ENCODE data around the gene MYL12B.
A peak's percentile ranks its signal among the peaks of the same experiment; 100 is the strongest.
"Not testable (repeated sequence)": the region's sequence is repeated elsewhere in the genome, so short reads cannot be mapped to it uniquely, and the experiment has no call there.

Gene MYL12B

GRCh38 chr18:3261373-3262233 lies at the start of gene MYL12B:
Gene MYL12B, plus strand, starts transcription at chr18:3262133. Its CDS starts 10,766 bp downstream, at chr18:3272899.
- peak; percentile 50 to 71 (median 53) for DNase-seq (ENCODE audit: low read depth in 3 of 3)

GRCh38 chr18:3212657-3213056 lies 49.3 kb upstream of the MYL12B start:
- no peak for DNase-seq (ENCODE audit: low read depth in 3 of 3)

GRCh38 chr18:3213300-3214059 lies 48.5 kb upstream of the MYL12B start:
- no peak for DNase-seq (ENCODE audit: low read depth in 3 of 3)

- DNase-seq (ENCODE audit: low read depth in 3 of 3) = no peak
These were observed 46.9 kb upstream of the MYL12B start for GRCh38 chr18:3214855-3215637.

GRCh38 chr18:3216987-3217386 lies 44.9 kb upstream of the MYL12B start:
- DNase-seq (ENCODE audit: low read depth in 3 of 3) = no peak

DNA sequence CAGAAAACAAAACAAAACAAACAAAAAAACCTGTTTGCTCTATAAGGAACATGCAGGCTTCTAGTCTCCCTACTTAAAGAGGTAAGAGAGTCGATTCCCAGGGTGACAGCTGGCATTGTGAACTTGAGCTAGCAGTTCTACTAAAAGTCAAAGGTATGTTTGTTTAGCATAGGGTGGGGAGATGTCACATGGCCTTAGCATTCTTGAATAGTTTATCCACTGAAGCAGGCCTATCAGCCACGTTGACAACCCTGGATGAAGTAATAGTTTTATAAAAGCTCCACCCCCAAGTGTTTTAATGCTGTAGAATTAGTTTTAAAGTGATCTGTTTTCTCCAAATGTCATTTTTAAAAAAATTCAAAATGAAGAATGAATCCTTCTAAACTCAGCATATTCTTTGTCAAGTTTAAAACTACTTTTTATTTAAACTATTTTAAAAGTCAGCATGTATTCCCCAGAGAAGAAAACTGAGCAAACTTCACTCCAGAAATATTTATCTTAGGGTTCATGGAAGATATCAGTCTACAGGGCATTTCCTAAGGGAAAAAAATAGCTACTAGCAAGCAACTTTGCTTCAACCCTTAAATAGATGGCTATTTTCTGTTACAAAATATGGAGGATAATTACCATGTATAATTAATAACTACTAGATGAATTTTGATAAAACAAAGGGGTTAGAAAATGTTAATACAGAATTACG lies 43.8 kb upstream of the MYL12B start:
- DNase-seq (ENCODE audit: low read depth in 3 of 3) = no peak

- no peak for DNase-seq (ENCODE audit: low read depth in 3 of 3)
These were observed 43.1 kb upstream of the MYL12B start for GRCh38 chr18:3218819-3219218.

- DNase-seq (ENCODE audit: low read depth in 3 of 3) = no peak
These were observed 42.7 kb upstream of the MYL12B start for GRCh38 chr18:3219241-3219630.

DNA sequence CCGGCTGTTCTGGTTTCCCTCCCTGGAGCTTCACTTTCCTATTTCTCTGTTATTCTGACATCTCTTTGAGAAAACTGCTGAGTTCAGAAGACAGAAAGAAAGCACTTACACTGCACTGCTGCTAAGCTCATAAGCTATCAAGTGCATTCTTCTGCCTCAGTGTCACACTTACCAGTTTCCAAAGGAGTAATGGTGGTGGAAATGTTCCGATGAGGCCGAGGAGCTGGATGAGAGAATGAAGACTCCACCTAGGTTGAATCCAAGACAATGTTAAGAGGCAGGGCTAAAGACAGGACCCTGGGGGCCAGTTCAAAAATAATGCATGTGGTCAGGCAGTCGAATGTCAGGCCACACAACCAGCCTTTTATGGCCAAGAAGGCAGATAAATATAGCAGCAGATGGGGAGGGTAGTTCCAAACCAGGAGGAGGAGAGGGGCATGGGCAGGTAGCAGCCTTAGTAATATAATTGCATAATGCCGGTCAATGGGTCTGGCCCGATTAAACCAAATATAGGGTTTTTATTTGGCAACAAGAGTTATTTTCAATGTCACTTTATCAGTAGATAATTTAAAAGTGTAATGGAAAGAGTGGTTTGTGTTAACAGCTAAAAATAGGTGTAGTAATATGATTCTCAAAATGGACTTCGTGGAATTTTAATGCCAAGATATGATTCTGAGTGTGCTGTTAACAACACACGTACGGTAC lies 42.1 kb upstream of the MYL12B start, which contains the start of gene MYOM1:
Gene MYOM1, minus strand, starts transcription at position 338 of the 705 bp plus-strand sequence. CDS start 4,745 bp downstream, outside the sequence.
- no peak for DNase-seq (ENCODE audit: low read depth in 3 of 3)

GRCh38 chr18:3220868-3221267 lies 41.1 kb upstream of the MYL12B start:
- DNase-seq (ENCODE audit: low read depth in 3 of 3) = not testable (repeated sequence)

- no peak for DNase-seq (ENCODE audit: low read depth in 3 of 3)
These were observed 40.4 kb upstream of the MYL12B start for GRCh38 chr18:3221496-3221895.

DNA sequence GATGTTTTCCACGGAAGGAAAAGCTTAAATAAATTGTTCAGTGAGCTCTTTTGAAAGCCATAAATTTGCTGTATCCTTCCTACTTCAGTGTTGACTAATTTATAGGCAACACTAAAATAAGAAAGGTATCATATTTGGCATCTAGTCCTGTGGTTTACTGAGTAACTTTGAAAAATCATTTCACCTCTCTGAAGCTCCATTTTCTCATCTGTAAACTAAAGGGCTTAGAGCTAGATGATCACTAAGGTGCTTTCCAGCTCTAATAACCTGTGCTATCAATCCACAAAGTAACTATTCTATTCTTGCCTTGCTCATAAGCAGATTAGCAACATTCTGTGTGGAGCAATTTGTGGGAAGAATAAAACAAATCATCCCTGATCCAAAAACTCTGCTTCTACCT lies 38.6 kb upstream of the MYL12B start:
- no peak for DNase-seq (ENCODE audit: low read depth in 3 of 3)

- DNase-seq (ENCODE audit: low read depth in 3 of 3) = no peak
These were observed 37.7 kb upstream of the MYL12B start for GRCh38 chr18:3224223-3224622.

- DNase-seq (ENCODE audit: low read depth in 3 of 3) = no peak
These were observed 36.3 kb upstream of the MYL12B start for GRCh38 chr18:3225588-3225987.

- DNase-seq (ENCODE audit: low read depth in 3 of 3) = no peak
These were observed 35.9 kb upstream of the MYL12B start for GRCh38 chr18:3226048-3226447.

GRCh38 chr18:3230401-3231334 lies 31.3 kb upstream of the MYL12B start:
- DNase-seq (ENCODE audit: low read depth in 3 of 3) = no peak

DNA sequence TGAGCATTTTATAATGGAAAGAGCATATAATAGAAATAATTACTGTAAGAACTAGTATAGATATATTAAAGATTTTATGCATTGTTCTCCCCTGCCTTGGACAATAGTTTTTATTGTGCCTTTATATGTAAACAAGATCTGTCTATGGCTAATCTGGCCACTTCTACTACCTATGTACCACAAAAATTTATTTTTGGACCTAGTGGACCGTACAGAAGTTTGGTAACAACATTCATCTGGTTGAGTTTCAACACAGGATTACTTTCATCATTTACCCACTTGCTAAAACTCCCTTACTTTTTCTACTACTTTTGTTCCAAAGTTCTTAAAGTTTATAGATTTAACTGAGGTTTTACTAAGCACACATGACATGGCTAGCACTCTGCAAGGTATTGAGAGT lies 28.9 kb upstream of the MYL12B start:
- DNase-seq (ENCODE audit: low read depth in 3 of 3) = no peak

GRCh38 chr18:3233433-3234168 lies 28.3 kb upstream of the MYL12B start:
- DNase-seq (ENCODE audit: low read depth in 3 of 3) = no peak

- DNase-seq (ENCODE audit: low read depth in 3 of 3) = no peak
These were observed 27.5 kb upstream of the MYL12B start for GRCh38 chr18:3234457-3234856.
